GM12892 (cell line): Measurements from ENCODE around the gene DMRTA1.

Experiments used
- POLR2A ChIP-seq: IDR thresholded peaks from 2 replicates; pipeline ENCODE4 v1.6.1; 2011; ENCODE audit warnings: low read depth, low read length, control low read depth
- POLR2AphosphoS5 ChIP-seq: IDR thresholded peaks from 2 replicates; pipeline ENCODE4 v1.6.1; 2011; ENCODE audit warnings: low read depth, low read length, control low read depth
- TAF1 ChIP-seq: IDR thresholded peaks from 2 replicates; pipeline ENCODE4 v1.6.1; 2011; ENCODE audit warnings: low read depth, mild to moderate bottlenecking, control low read depth, low read length, borderline replicate concordance

GRCh38 chr9:22424616-22425015, 22.0 kb upstream of the DMRTA1 start:
- TF ChIP-seq TAF1, result no peak
- TF ChIP-seq POLR2A, result no peak
- TF ChIP-seq POLR2AphosphoS5, result no peak
